Cortex of kidney (tissue), 1 donor: Measurements from ENCODE around the gene SMIM5.
A peak's percentile ranks its signal among the peaks of the same experiment; 100 is the strongest.
"Not testable (repeated sequence)": the region's sequence is repeated elsewhere in the genome, so short reads cannot be mapped to it uniquely, and the experiment has no call there.

Experiments used
- DNase-seq: peaks from one replicate; lab custom pipeline; 2025; lab: John Stamatoyannopoulos, UW

The SMIM5 gene

DNA sequence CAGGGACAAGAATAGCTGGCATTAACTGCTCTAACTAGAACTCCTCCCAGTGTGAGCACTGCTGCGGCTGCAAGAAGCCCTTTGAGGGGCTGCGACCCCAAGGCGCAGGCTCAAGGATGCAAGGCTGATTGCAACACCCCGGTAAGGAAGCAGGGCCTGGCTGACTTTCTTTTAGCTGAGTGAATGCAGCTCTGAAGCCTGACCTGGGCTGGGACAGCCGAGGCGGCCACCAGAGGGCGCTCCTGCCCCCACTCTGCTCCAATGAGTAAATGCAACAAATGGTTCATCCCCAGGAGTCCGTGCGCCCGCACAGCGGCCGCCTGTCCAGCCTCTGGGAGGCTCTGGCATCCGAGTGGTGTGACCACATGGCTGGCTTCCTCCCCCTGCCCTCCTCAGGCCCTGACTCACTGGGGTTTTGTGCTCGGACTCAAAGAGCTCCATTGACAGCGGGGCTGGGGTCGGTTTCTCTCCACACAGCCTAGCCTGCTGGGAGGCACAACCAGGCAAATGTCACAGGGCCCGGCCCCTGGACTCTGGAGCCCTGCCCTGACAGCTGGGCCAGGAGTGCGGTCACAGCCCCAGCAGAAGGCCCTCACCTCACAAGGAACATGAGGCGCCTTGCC lies at the start of gene SMIM5:
TSS of gene SMIM5 (plus strand) at position 572 of the 623 bp plus-strand sequence. CDS start 6,768 bp downstream, outside the sequence.
- DNase-seq: no peak

GRCh38 chr17:75584849-75585175 lies 48.4 kb upstream of the SMIM5 start:
- DNase-seq: no peak

- no peak for DNase-seq
Observed at GRCh38 chr17:75587675-75588595, 45.3 kb upstream of the SMIM5 start, which contains the start of gene MYO15B. MYO15B (plus strand) TSS chr17:75587800; CDS start chr17:75588058, 258 bp downstream.

DNA sequence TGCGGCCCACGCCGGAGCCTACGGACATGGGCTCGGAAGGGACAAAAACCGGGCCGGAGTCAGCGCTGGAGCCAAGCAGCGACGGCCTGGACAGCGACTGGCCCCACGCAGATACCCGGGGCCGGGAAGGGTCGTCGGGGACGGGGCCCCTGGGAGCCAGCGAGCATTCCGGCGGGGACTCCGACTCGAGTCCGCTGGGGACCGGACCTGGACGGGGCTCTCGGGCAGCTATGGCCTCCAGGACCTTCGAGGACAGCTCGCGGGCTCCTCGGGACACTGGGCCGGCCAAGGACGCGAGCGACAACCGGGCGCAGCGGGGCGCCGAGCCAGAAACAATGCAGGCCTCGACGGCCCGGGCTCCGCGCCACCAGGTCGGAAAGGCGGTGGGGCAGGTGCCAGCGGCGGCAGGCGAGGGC lies 44.6 kb upstream of the SMIM5 start:
- no peak for DNase-seq

- DNase-seq: peak; percentile 75
Observed at GRCh38 chr17:75589012-75589918, 44.0 kb upstream of the SMIM5 start.

DNA sequence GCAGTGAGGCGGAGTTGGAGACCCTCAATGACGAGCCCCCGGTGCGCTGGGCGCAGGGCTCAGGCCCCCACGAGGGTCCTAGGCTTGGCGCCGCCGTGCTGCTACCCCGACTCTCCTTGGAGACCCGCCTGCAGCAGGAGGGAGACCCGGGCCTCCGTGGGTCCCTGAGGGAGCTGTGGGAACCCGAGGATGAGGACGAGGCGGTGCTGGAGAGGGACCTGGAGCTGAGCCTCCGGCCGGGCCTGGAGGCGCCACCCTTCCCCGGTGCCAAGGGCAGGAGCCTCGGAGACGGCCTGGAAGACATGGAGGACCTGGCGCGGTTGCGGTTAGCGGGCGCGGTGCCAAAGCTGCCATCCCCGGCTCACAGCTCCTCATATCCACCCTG lies 43.3 kb upstream of the SMIM5 start:
- no peak for DNase-seq

GRCh38 chr17:75590314-75590761 lies 42.9 kb upstream of the SMIM5 start:
- DNase-seq: no peak

- no peak for DNase-seq
Observed at GRCh38 chr17:75590849-75591721, 42.1 kb upstream of the SMIM5 start.

DNA sequence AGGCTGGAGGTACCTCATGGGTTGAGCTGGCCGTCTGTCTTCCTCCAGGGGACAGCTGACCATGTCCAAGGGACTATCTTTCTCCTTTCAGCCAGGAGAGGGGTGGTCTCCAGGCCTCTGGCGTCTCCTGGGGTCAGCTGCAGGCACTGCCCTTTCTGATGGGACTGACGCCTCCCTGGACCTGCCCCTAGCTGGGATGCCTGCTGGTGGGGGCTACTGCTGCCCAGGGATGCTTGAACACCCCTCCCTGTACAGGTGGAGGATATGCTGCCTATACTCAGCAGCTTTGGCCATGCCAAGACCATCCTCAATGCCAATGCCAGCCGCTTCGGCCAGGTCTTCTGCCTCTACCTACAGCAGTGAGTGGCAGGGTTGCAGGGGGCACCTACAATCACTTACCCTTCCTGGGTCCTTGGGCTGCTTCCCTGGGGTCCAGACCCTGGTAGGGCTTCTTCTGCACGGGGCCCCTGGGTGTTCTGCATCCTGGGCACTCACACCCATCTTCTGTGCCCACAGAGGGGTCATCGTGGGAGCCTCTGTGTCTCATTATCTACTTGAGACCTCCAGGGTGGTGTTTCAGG lies 41.4 kb upstream of the SMIM5 start:
- no peak for DNase-seq

GRCh38 chr17:75592348-75593020 lies 40.8 kb upstream of the SMIM5 start:
- no peak for DNase-seq

DNA sequence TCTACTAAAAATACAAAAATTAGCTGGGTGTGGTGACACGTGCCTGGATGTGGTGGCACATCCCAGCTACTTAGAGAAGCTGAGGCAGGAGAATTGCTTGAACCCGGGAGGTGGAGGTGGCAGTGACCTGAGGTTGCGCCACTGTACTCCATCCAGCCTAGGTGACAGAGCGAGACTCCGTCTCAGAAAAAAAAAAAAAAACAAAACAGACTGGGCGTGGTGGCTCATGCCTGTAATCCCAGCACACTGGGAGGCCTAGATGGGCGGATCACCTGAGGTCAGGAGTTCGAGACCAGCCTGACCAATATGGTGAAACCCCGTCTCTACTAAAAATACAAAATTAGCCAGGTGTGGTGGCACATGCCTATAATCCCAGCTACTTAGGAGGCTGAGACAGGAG lies 39.8 kb upstream of the SMIM5 start:
- DNase-seq: not testable (repeated sequence)

- DNase-seq: no peak
Observed at GRCh38 chr17:75594499-75595283, 38.5 kb upstream of the SMIM5 start.

- DNase-seq: no peak
Observed at GRCh38 chr17:75595284-75595919, 37.8 kb upstream of the SMIM5 start.

DNA sequence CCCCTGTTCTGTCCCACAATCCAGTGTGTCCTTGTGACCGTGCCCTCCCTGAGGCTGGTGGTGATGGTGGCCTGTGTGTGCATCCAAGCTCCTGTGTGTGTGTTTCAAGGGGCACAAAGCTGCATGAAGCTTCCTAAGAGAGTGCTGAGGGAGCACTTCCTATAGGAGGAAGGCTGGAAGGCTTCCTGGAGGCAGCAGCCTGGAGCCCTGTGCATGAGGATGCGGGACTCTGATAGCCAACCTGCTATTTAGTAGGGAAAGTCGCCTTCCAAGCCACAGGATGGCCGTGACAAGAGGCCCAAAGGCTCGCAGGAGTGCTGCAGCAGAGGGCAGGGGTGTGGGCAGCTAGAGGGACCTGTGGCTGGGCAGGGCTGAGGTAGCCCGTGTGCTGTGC lies 37.3 kb upstream of the SMIM5 start:
- no peak for DNase-seq

DNA sequence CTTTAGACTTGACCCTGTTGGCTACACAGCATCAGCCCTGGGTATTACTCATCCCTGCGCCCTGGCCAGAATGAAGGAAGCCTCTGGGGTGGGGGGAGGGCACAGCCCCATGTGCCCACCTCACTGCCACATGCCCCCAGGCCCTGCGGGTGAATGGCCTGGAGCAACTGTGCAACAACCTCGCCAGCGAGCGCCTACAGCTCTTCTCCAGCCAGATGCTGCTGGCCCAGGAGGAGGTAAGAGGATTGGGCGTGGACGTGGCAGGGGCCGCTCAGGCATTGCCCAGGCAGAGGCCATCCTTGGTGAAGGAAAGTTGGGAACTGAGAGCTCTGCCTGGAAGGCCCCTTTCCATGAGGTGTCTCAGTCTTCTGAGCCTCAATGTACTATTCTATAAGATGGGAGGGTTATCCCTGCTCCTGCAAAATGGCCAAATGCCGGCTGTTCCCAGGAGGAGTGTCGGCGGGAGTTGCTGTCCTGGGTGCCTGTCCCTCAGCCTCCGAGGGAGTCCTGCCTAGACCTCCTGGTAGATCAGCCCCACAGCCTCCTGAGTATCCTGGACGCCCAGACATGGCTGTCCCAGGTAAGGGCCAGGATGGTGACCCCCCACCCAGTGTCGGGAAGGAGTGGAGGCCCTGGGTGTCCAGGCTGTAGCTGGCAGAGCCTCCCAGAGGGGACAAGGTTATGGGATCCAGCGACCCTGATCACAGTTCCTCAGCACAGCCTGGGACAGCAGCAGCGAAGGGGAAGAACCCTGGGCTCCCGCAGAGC lies 36.7 kb upstream of the SMIM5 start:
- no peak for DNase-seq

DNA sequence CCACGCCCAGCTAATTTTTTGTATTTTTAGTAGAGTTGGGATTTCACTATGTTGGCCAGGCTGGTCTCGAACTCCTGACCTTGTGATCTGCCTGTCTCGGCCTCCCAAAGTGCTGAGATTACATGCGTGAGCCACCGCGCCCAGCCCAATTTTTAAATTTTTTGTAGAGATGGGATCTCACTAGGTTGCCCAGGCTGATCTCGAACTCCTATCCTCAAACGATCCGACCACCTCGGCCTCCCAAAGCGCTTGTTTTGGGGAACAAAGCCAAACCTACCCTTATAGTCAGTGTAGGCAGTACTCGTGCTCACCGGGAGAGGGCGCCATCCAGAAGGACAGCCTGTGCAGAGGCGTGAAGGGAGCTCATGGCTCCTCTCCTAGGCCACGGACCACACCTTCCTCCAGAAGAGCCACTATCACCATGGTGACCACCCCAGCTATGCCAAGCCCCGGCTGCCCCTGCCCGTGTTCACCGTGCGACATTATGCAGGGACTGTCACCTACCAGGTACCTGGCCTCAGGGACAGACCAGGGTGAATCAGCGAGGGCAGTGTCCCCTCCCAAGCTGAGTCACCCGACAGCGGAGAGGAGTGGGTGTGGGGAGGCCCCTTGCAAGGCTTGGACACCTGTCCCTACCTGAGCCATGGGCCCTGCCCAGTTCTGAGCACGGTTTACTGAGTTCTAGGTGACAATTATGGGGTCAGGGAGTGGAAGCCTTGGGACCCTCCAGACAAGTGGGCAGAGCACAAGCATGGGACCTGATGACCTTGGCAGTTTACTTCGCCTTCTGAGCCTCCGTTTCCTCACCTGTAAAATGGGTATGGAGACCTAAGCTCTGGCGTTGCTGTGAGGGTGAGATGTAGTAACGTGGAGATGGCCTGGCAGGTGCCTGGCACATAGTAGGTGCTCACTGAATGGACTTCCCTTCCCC lies 31.9 kb upstream of the SMIM5 start:
- DNase-seq: no peak

DNA sequence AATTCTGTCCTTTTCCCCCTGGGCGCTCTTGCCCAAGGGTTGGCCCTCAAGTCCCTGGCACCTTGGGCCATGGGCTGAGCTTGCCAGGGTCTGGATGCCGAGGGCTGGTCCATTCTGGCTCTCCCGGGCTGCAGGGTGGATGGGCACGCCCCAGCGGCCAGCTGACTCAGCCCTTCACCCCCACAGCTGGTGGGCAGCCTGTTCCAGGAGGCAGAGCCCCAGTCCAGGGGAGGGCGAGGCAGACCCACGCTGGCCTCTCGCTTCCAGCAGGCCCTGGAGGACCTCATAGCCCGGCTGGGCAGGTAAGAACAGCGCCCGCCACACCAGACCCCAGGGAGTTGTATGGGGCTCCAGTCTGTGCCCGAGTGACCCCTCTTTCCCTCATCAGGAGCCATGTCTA lies 30.6 kb upstream of the SMIM5 start:
- DNase-seq: no peak
